ENCODE measurements around the gene PATJ.
A peak's percentile ranks its signal among the peaks of the same experiment; 100 is the strongest.
"Not testable (repeated sequence)": the region's sequence is repeated elsewhere in the genome, so short reads cannot be mapped to it uniquely, and the experiment has no call there.

The PATJ gene

DNA sequence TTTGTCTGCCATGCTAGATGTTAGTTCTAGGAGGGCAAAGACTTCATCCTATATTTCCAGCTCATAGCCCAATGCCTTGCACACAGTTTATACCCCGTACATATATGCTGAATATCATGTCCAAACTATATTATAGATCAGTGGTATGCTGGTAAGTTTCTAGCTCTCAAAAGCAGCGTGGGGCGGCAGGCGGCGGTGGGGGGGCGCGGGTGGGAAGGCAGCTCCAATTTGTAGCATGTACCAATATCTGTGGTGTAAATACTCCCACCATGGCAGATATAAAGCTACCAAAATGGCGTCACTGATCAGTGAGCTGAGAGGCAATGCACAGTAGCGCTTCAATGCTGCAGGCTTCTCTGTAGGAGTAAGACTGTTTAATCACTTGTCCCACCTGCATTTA is 77.1 kb downstream of the PATJ start:
- no peak for DNase-seq

DNA sequence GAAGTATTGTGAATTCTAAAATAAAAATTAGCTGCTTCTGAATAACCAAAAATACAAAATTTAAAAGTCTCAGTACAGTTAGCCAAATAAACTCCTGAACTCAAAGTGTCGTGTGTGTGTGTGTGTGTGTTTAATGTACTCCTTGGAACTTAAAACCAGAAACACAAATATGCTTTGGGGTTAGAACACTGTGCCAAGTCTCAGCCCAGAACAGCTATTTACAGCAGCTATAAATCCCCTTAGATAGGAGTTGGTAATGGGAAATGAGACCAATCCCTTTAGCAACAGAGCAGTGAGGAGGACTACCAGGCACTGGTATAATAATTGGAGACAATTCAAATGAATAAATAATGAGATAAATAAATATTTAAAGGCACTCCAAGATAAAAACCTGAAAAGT is 83.1 kb downstream of the PATJ start:
- no peak for DNase-seq

DNA sequence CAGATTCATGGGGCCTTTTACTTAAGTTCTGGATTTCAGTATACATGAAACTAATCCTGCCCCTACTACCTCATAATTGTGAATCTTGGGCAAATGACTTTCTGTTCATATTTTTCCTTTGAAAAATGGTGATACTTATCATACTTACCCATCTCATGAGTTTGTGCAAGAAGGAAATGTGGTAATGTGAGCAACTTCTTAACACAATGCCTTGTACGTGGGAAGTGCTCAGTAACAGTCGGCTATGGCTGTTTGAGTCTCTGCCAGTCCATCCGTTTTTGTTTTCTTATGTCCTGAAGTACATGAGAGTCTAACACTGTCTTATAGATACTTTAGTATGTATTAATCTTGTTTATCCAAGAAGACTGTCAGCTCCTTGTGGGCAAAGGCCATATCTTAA is 86.5 kb downstream of the PATJ start:
- DNase-seq, result no peak

DNA sequence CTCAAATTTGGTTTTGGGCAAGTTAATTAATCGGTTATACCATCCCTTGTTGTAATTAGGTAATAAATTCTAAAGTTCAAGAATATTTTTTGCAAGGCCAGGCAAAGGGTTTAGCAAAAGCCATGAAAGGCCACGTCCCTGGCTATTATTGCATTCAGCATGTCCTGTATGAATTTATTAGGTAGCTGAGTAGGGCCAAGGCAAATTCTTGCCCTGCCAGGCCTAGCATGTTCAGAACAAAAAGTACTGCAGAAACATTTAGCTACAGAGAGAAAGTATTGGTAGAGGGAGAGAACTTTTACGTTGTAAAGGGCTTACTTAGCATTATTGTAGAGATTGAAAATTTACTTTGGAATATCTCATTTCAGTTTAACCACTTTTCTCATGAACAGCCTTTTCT is 94.4 kb downstream of the PATJ start:
- DNase-seq, result no peak

DNA sequence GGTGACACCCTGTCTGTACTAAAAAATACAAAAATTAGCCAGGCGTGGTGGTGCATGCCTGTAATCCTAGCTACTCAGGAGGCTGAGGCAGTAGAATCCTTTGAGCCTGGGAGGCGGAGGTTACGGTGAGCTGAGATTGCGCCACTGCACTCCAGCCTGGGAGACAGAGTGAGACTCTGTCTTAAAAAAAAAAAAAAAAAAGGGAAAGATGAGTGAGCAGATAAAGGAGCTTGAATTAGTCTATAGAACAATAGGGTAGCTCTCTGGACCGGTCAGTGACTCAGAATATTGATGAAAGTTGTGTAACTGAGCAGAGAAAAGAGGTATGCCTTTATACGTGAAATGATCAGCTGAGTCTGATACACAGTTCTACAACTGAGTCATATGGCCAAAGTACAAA is 95.3 kb downstream of the PATJ start:
- DNase-seq, result not testable (repeated sequence)

DNA sequence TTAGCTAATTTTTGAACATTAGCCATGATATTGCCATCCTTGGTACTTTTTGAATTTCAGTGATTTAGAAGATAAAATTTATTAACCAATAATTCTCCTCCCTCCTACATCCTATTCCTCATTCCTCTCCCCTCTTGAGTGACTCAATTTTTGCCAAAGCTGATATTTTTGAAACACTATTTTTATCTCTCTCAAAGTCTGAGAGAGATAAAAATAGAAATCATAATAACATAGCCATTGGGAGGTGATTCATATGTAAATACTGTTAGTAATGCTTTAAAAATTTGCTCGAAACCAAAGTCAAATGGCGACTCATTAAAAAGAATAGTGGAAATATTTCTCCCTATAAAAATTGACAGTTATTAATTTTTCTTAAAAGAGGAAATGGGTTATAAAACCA is 97.4 kb downstream of the PATJ start:
- DNase-seq, result no peak

DNA sequence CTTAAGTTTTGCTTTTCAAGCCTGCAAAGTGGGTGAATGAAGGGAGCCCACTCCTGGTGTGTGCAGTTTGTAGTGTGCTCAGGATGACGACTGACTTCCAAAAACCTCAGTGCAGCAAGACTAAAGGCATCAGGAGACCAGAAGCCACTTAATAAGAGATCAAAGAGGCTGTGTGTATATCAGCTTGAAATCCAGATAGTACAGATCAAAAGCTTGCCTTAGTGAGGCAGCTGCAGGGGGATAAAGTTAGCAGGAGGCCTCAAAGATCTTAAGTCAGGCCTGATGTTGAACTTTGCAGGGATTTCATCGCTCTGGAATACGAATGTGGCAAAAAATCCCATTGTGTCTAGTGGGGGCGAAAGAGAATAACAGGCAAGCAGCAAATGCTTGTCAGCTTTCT is 99.8 kb downstream of the PATJ start:
- DNase-seq, result no peak

DNA sequence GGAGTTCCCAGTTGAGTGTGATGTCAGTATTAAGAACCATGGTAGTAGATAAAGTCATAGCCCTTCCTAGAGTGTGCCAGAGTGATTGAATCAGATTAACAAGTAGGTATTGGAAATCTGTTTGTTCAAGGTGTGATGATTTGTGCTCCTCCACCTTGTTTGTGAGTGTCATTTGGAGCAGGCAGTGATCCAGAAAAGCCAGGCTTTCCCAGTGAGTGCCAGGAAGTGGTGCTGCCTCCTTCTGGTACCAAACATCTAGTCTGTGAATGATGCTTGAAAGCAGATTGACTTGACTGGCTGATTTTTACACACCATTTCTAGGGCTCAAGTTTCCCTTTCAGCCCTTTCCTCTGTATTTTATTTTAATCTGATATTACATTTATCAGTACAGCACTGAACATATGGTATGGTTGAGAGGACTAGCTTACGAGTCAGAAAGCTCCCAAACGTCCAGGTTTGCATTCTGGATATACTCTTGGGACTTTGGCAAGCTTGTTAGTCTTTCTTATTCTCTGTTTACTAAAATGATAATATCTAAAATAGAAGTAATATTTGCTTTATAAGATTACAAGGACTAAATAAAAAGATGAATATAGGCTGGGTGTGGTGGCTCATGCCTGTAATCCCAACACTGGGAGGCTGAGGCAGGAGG is 100.7 kb downstream of the PATJ start:
- DNase-seq, result no peak

DNA sequence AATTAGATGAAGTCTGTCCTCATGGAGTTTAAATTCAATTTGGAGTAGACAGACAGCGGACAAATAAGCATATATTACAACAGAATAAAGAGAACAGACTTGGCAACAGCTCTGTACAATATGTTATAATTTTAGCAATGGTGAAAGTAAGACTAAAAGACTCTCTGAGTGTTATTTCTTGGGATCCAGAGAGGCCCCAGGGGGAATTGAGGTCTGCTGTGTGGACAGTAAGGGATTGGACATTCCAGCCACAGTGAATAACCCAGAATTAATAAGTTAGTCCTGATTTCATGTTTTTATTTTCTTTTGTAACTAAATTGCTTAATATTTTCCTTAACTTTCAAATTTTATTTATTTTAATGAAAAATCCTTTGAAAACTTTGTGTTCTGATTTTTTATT is 101.7 kb downstream of the PATJ start:
- DNase-seq, result no peak

DNA sequence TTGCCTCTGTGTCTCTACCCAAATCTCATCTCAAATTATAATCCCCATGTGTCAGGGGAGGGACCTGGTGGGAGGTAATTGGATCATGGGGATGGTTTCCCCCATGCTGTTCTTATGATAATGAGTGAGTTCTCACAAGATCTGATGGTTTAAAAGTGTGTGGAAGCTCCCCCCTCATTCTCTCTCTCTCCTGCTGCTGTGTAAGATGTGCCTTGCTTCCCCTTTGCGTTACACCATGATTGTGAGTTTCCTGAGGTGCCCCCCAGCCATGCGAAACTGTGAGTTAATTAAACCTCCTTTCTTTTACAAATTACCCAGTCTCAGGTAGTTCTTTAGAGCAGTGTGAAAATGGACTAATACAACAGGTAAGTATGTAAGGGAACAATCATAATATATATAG is 102.4 kb downstream of the PATJ start:
- DNase-seq, result not testable (repeated sequence)

DNA sequence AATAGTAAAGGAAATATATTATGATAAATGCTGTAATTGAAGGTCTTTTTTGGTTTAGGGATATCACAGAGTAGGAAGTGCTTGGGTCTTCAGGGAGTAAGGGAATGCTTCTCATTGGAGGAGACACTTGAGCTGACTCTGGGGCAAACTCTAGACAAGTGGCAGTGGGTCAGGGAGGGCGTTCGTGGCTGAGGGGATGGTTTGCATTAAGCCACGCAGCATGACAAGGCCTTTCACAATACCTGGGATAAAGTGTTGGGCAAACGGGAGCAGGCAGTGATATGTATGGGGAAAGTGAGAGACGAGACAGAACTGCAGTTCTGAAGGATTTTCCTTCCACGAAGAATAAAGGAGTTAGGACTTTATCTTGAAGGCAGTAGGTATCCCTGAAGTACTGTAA is 109.0 kb downstream of the PATJ start:
- DNase-seq, result no peak

DNA sequence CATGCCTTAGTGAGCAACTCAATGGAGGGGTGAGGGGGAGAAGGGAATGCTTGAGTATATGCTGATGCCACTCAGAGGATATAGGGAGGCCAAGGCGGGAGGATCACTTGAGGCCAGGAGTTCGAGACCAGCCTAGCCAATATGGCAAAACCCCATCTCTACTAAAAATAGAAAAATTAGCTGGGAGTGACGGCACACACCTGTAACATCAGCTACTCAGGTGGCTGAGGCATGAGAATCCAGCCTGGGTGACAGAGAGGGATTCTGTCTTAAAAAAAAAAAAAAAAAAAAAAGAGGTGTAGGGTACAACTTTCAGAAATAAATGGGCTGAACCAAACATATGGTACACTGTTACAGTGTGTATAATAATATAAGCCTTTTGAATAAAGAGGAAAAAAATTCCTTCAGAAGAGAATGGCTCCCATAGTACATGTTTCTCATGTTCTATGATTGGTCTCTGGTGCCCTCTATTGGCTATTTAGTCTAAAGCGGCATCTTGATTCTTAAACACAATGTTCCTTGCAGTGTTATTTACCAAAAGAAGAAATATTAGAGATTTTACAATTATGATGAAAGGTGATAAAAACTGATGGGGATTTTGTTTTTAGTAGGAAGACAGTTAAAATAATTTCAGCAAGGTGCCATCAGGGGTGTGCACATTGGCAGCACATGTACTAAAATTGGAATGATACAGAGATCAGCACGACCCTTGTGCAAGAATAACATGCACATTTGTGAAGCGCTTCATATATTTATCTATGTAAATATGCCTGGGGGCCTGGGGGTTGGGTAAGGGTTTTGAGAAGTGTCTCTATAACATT is 109.8 kb downstream of the PATJ start:
- peak; percentile 69 to 83 for DNase-seq

DNA sequence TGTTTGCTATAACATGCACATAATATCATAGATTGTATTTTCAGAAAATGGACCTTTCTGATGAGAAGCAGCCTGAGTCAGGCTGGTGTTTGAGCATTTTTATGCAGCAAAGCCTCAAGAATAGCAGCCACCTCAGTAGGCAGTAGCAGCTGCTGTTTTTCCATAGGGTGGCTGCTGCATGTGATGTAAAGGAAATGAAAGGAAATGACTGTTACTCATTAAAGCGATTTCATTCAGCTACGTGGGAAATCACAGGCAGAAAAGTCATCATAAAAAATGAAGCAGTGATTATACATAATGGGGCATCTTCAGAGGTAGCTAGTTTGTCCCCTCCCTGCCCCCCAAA is 110.4 kb downstream of the PATJ start:
- DNase-seq, result no peak

DNA sequence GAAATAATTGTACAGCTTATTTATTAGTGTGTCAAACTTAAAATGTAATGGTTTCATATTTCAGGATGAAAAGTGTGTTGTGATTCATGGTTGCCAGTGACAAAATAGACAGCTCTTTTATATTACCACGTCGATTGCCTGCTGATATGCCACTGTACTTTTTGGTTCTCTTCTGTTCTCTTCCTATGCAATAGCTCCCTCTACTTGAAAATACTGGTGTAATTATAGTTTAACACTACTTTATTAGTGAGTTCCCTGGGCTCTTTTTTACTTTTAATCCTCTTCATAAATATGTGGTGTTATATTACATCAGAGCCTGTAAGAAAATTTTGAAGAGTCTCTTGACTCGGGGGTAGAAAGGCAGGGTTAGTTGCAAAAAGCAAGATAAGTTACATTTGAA is 111.3 kb downstream of the PATJ start:
- DNase-seq, result peak; percentile 57 to 66

DNA sequence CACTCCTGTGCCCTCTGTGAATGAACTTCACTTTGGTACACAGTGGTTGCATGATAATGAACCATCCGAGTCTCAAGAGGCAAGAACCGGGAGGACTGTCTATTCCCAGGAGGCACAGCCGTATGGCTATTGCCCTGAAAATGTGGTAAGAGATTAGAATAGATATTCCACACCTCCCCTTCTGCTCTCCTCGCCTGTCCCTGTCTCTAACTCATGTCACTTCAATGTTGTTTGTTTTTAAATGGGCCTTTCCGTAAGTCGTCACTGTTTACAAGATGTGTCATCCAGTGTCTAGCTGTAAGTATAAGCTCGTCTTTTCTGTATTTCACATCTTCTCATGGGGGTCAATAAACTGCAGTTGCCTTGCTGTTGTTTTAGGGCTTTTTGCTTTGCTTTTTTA is 122.2 kb downstream of the PATJ start:
- DNase-seq, result no peak

DNA sequence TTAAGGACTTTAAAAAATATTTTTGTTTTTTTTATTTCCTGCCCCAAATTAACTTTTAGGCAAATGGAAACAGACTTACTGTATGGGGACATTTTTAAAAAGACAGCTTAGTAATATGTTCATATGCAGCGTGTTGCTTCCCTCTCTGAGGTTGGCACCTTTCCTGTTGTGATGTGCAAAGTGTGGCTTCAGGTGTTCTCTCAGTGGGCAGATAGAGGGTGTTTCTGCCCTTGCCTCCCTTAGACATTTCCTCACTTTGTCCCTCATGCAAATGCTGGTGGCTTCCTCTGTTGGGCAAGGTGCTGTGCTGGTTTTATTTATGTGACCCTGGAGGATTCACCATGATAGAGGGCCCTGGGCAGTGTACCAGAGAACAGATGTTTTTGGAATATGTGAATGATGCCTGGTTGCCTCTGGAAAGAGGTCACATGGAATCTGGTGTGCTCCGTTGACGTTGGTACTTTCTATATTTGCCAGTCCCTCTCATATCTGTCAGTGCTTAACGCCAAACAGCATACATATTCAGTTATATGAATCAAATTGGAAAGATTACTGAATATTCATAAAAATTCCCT is 123.5 kb downstream of the PATJ start:
- no peak for DNase-seq

DNA sequence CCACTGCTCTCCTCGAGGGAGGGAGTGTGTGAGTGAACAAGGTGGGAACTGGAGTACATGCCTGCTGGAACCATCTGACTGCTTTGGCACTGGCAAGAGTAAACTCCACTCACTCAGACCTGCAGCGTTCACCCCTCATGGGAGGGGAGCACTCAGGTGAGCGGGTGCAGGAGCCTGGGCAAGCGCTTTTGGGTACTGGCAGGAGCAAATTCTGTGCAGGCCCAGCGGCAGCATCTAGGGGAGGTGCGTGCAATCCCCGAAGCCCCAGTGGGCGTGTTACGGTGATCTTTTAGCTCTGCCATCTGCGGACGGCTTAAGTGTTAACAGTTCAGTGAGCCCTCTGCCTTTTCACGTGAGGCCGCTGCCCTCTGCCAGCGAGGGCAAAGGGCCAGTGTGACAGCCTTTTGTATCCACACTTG is 127.4 kb downstream of the PATJ start:
- no peak for DNase-seq

DNA sequence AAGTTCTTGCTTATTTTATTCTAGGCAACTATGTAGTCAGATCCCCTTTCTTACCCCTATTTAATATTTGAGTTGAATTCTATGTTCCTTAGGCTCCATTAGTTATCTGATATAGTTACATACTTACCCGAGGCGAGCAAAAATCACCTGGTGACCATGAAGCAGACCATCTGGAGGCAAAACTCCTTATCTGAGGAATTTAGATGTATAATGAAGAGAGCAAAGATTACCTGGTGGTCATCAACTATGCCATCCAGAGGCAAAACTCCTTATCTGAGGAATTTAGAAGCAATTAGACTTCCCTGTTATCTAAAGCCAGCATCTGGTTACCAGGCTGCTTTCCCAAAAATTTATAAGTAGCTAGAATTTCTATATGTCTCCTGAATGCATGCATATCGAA is 129.9 kb downstream of the PATJ start:
- DNase-seq, result no peak

DNA sequence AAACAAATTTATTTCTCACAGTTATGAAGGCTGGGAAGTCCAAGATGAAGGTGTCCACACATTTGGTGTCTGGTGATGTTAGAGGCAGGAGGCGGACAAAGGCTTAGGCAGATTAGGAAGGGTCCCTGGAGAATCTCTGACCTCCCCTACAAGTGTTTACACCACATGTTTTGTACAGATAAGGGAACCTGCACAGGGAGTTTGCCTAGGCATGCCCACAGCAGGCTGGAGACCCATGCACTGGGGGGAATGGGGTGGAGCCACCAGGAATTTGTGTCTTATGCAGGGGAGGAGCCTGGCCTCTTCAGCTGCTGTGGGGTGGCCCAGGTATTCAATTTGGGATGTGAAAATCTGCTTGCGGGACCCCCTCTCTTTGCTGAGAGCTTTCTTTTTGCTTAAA is 131.3 kb downstream of the PATJ start:
- no peak for DNase-seq

DNA sequence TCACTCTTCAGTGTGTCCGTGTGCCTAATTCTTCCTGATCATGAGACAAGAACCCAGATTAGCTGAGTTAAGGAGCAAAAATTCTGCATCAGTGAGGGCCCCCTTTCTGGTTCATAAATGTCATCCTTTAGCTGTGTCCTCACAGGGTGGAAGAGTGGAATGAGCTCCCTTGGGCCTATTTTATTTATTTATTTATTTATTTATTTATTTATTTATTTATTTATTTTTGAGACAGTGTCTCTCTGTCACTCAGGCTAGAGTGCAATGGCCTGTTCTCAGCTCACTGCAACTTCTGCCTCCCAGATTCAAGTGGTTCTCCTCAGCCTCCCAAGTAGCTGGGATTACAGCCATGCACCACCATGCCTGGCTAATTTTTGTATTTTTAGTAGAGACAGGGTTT is 131.7 kb downstream of the PATJ start:
- DNase-seq, result no peak

DNA sequence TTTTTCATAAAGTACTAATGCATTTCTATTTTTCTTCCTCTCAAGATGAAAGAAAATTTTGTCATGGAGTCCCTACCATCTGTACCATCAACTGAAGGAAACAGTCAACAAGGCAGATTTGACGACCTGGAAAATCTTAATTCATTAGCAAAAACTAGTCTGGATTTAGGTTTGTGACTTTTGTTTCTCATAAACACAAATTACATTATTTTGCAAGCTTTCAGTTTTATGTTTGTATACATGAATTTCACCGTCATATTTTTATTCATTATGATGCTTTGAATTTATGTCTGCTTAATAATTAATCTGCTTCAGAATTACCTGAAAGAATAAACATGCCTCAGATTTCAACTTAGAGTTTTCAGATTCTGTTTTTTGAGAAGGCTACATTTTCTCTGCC is 132.9 kb downstream of the PATJ start:
- DNase-seq, result no peak

DNA sequence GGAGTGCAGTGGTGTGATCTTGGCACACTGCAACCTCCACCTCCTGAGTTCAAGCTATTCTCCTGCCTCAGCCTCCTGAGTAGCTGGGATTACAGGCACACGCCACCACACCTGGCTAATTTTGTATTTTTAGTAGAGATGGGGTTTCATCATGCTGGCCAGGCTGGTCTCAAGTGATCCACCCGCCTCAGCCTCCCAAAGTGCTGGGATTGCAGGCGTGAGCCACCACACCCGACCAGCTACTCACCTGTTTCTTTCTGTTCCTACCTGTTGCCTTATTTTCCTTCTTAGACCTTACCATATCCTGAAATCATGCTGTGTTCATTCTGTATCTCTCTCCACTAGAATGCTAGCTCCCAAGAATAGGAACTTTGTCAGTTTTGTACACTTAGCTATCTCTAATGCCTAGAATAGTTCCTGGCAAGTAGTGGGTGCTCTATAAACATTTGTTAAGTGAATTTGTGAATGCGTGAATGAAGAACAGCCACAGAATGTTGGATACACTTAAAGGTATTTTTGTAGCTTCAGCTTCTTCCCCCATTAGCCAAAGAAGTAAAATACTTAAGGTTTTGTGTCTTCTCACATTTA is 137.7 kb downstream of the PATJ start:
- DNase-seq, result not testable (repeated sequence)

DNA sequence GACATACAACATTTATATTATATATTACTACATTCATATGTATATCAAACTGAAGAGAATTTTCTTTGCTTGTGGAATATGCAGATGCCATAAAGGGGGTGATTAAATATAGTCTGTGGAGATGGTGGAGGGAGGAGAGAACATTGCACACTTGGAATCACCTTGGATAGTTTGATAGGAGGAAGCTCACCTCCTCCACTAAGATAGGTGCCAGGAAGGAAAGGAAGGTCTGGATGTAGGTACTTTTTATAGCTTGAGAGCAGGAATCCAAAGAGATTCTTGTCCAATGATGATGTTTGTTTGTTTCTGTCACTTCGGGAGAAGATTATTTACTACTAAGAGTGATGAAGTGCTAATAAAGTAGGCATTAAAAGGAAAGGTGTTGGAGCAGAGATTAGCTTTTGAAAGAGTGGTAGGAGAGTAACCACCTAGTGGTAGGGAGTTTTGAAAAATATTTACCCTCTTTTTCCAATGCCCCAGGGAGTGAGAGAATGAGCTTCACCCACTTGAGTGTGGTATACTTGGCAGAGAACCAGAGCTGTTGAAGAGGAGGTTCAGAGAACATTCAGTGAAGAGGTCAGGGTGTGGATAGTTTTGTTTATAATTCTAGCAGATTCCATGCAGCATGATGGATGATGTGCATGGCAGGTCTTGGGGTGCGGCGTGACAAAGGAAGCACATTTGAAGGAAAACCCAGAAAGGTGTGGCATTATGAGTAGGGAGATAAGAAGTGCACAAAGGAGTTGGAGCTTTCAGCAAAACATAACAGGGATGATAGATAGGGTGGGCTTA is 145.0 kb downstream of the PATJ start:
- no peak for DNase-seq
